Neural progenitor cell (in vitro differentiated cells): ENCODE measurements around the gene MGMT. TPM values are rescaled to one million over a fixed set of nuclear protein-coding genes. Genes with fewer than 3 reads are reported as not detected.

Experiments used
- DNase-seq: peaks from one replicate; pipeline ENCODE4 v3.0.0-alpha.2; 2016; ENCODE audit warnings: low spot score
- H2AFZ ChIP-seq: fragments of 200-600 bp; sonication (generic); replicated peaks from 2 replicates; pipeline ENCODE4 v1.6.1; 2016; ENCODE audit warnings: antibody characterized with exemption
- H3F3A ChIP-seq: fragments of 200-600 bp; sonication (generic); 2 replicates; pipeline ENCODE4 v1.6.1; 2016; ENCODE audit warnings: antibody characterized with exemption, low read depth
- H3K27ac ChIP-seq: fragments of 200-600 bp; sonication (generic); 2 replicates; pipeline ENCODE4 v1.5.1; 2016; ENCODE audit warnings: mild to moderate bottlenecking
- H3K27me3 ChIP-seq: fragments of 200-600 bp; sonication (generic); 2 replicates; pipeline ENCODE4 v1.6.1; 2016; ENCODE audit warnings: mild to moderate bottlenecking, moderate library complexity
- H3K36me3 ChIP-seq: fragments of 200-600 bp; sonication (generic); 2 replicates; pipeline ENCODE4 v1.5.1; 2016
- H3K4me1 ChIP-seq: fragments of 200-600 bp; sonication (generic); 2 replicates; pipeline ENCODE4 v1.6.1; 2016; ENCODE audit warnings: mixed run types
- H3K4me2 ChIP-seq: fragments of 200-600 bp; sonication (generic); 2 replicates; pipeline ENCODE4 v1.6.1; 2016
- H3K4me3 ChIP-seq: fragments of 200-600 bp; sonication (generic); 2 replicates; pipeline ENCODE4 v1.5.1; 2016
- H3K79me2 ChIP-seq: fragments of 200-600 bp; sonication (generic); 2 replicates; pipeline ENCODE4 v1.6.1; 2016; ENCODE audit warnings: low read depth
- H3K9ac ChIP-seq: fragments of 200-600 bp; sonication (generic); 2 replicates; pipeline ENCODE4 v1.6.1; 2016
- H3K9me3 ChIP-seq: fragments of 200-600 bp; sonication (generic); 2 replicates; pipeline ENCODE4 v1.5.1; 2016; ENCODE audit warnings: low read depth
- H4K20me1 ChIP-seq: fragments of 200-600 bp; sonication (generic); 2 replicates; pipeline ENCODE4 v1.6.1; 2016; ENCODE audit warnings: low read depth
- H3K27ac Mint-ChIP-seq: 3 replicates; pipeline ENCODE4 v1.8.0; 2021; ENCODE audit warnings: mixed read lengths
- H3K27me3 Mint-ChIP-seq: 2 replicates; pipeline ENCODE4 v1.8.0; 2022; ENCODE audit warnings: low read depth, mild to moderate bottlenecking, inconsistent platforms, moderate library complexity, mixed read lengths; ENCODE audit not compliant: insufficient read depth
- H3K36me3 Mint-ChIP-seq: 3 replicates; pipeline ENCODE4 v1.8.0; 2021; ENCODE audit warnings: mixed read lengths
- H3K4me1 Mint-ChIP-seq: 3 replicates; pipeline ENCODE4 v1.8.0; 2021; ENCODE audit warnings: mixed read lengths
- H3K4me3 Mint-ChIP-seq: 3 replicates; pipeline ENCODE4 v1.8.0; 2021; ENCODE audit warnings: mild to moderate bottlenecking, moderate library complexity, mixed read lengths
- H3K9me3 Mint-ChIP-seq: 3 replicates; pipeline ENCODE4 v1.8.0; 2020; ENCODE audit warnings: mixed read lengths
- CTCF ChIP-seq: fragments of 200-600 bp; sonication (generic); IDR thresholded peaks from 2 replicates; pipeline ENCODE4 v1.5.1; 2017; ENCODE audit warnings: antibody characterized with exemption, mild to moderate bottlenecking
- EZH2 ChIP-seq: fragments of 200-600 bp; sonication (generic); IDR thresholded peaks from 2 replicates; pipeline ENCODE4 v1.6.1; 2017; ENCODE audit warnings: antibody characterized with exemption, mild to moderate bottlenecking, moderate library complexity
- EZH2phosphoT487 ChIP-seq: fragments of 200-600 bp; sonication (generic); IDR thresholded peaks from 2 replicates; pipeline ENCODE4 v1.6.1; 2017; ENCODE audit warnings: antibody characterized with exemption
- total RNA-seq: library from RNA; depleted of rRNA; stranded (reverse); fragments of >200 nt; gene quantifications from 2 replicates; pipeline ENCODE4 v1.2.3, GENCODE V29; 2015; ENCODE audit warnings: low replicate concordance

MGMT gene
- total RNA-seq, 1 donor from 2014 or later, result 17.5 TPM

GRCh38 chr10:129689671-129690071 lies 222.6 kb downstream of the MGMT start:
- no peaks in the 10 kb centered on the region for H3K27me3 ChIP-seq
- H3F3A ChIP-seq, result no peaks in the 10 kb centered on the region
- H3K4me1 Mint-ChIP-seq, result peaks cover 14% of the 10 kb centered on the region
- H3K4me2 ChIP-seq, result no peak overlapping the region
- H3K9ac ChIP-seq, result no peak overlapping the region
- H3K4me3 Mint-ChIP-seq, result no peak overlapping the region
- no peak overlapping the region for H3K27ac ChIP-seq
- H3K36me3 ChIP-seq, result no peaks in the 10 kb centered on the region
- no peak overlapping the region for H3K27ac Mint-ChIP-seq
- no peaks in the 10 kb centered on the region for H3K9me3 Mint-ChIP-seq
- DNase-seq, result no peak
- H4K20me1 ChIP-seq, result peaks cover 7% of the 10 kb centered on the region
- TF ChIP-seq EZH2, result no peak
- TF ChIP-seq EZH2phosphoT487, result no peak
- TF ChIP-seq CTCF, result no peak
- peaks cover 9% of the 10 kb centered on the region for H3K4me1 ChIP-seq
- H2AFZ ChIP-seq, result no peak overlapping the region
- no peak overlapping the region for H3K4me3 ChIP-seq
- H3K27me3 Mint-ChIP-seq, result no peaks in the 10 kb centered on the region
- H3K79me2 ChIP-seq, result no peaks in the 10 kb centered on the region
- no peaks in the 10 kb centered on the region for H3K9me3 ChIP-seq
- H3K36me3 Mint-ChIP-seq, result no peaks in the 10 kb centered on the region

GRCh38 chr10:129690248-129691070 lies 223.4 kb downstream of the MGMT start:
- H2AFZ ChIP-seq, result no peak overlapping the region
- no peak overlapping the region for H3K27ac ChIP-seq
- peaks cover 7% of the 10 kb centered on the region for H4K20me1 ChIP-seq
- H3K9me3 Mint-ChIP-seq, result no peaks in the 10 kb centered on the region
- H3K4me3 Mint-ChIP-seq, result no peak overlapping the region
- peaks cover 11% of the 10 kb centered on the region for H3K4me1 ChIP-seq
- DNase-seq, result no peak
- no peaks in the 10 kb centered on the region for H3K36me3 ChIP-seq
- peak overlapping the region; percentile 64 for H3K27ac Mint-ChIP-seq
- no peak overlapping the region for H3K4me2 ChIP-seq
- TF ChIP-seq CTCF (no peak), EZH2 (no peak), EZH2phosphoT487 (no peak)
- H3K27me3 Mint-ChIP-seq, result no peaks in the 10 kb centered on the region
- H3K79me2 ChIP-seq, result no peaks in the 10 kb centered on the region
- H3K4me1 Mint-ChIP-seq, result peaks cover 18% of the 10 kb centered on the region
- H3K27me3 ChIP-seq, result no peaks in the 10 kb centered on the region
- H3F3A ChIP-seq, result no peaks in the 10 kb centered on the region
- no peak overlapping the region for H3K4me3 ChIP-seq
- H3K9me3 ChIP-seq, result no peaks in the 10 kb centered on the region
- no peak overlapping the region for H3K9ac ChIP-seq
- no peaks in the 10 kb centered on the region for H3K36me3 Mint-ChIP-seq

- H3K27ac ChIP-seq, result no peak overlapping the region
- H3F3A ChIP-seq, result no peaks in the 10 kb centered on the region
- H3K36me3 ChIP-seq, result no peaks in the 10 kb centered on the region
- H2AFZ ChIP-seq, result no peak overlapping the region
- TF ChIP-seq EZH2, result no peak
- TF ChIP-seq CTCF, result no peak
- no peak for TF ChIP-seq EZH2phosphoT487
- no peak overlapping the region for H3K9ac ChIP-seq
- Mint-ChIP-seq H3K4me1 (peaks cover 18% of the 10 kb centered on the region), H3K27ac (no peak overlapping the region), H3K36me3 (no peaks in the 10 kb centered on the region), H3K4me3 (no peak overlapping the region), H3K27me3 (no peaks in the 10 kb centered on the region), H3K9me3 (no peaks in the 10 kb centered on the region)
- H4K20me1 ChIP-seq, result peaks cover 7% of the 10 kb centered on the region
- no peaks in the 10 kb centered on the region for H3K27me3 ChIP-seq
- DNase-seq, result no peak
- no peak overlapping the region for H3K4me3 ChIP-seq
- peaks cover 11% of the 10 kb centered on the region for H3K4me1 ChIP-seq
- no peaks in the 10 kb centered on the region for H3K9me3 ChIP-seq
- no peaks in the 10 kb centered on the region for H3K79me2 ChIP-seq
- no peak overlapping the region for H3K4me2 ChIP-seq
Observed at GRCh38 chr10:129692695-129693094, 225.7 kb downstream of the MGMT start.
